Stimulated activated CD8-positive, alpha-beta memory T cell treated with anti-CD3 and anti-CD28 coated beads, Interleukin-2, amount 100 ng/mL, for 1 hour (primary cell): ENCODE results near the gene ERFL.

ENCODE experiments used
- DNase-seq, 2 donors: peaks; one replicate each; pipeline ENCODE4 v3.0.0-alpha.2; 2020; ENCODE audit warnings: low read depth in 2 of 2

The ERFL gene

GRCh38 chr19:41859618-41860418 lies 68.4 kb downstream of the ERFL start, which contains the start of gene RPS19:
Gene RPS19 (plus strand): TSS chr19:41860255. CDS start chr19:41860775, 520 bp downstream.
- DNase-seq: peak; percentile 96 to 97

GRCh38 chr19:41859213-41859617 lies 69.0 kb downstream of the ERFL start:
- no peak for DNase-seq
